UCSD-AML1 (cell line): ENCODE data around the gene FTCD.

Experiments used
- DNase-seq: peaks from one replicate; lab custom pipeline; 2025; ENCODE audit not compliant: unreplicated experiment; lab: John Stamatoyannopoulos, UW

The FTCD gene

GRCh38 chr21:46093668-46094400 lies 61.5 kb downstream of the FTCD start:
- DNase-seq, result no peak

DNA sequence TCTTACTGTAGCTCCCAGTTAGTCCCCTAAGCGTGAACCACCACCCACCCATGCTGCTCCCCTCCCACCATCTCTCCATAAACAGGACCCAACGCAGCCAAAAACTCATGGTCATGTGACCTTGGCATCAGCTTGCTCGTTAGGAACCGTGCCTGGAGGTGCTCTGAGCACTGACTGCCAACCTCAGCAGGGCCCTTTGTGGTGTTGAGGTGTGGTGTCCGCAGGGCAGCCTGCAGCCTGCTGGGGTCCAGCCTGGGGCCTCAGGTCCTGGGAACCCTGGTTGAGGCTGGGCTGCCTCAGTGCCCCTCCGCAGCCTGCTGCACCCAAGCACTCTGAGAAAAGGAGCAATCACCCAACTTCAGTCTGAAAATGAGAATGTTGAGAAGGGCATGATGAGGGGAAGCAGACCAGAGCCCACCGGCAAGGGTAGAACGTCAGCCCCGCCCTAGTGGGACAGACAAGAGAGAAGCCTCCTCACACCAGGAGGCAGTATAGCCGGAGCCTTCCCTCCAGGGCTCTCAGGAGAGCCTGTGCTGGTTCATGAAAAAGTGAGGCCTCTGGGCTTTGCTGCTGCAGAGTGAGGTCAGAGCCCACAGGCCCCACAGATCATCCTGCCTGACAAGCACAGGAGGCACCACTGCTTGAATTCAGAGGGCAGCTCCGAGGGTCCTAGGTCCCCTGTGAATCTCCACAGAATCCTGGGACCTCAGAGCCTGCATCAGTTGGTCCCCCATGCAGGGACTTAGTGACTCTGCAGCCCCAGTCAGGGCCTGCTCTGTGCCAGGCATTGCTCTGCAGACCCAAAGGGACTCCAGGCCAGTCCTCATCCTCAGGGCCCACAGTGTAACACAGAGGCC lies 62.3 kb downstream of the FTCD start:
- no peak for DNase-seq

GRCh38 chr21:46092026-46092764 lies 63.2 kb downstream of the FTCD start:
- DNase-seq, result no peak

DNA sequence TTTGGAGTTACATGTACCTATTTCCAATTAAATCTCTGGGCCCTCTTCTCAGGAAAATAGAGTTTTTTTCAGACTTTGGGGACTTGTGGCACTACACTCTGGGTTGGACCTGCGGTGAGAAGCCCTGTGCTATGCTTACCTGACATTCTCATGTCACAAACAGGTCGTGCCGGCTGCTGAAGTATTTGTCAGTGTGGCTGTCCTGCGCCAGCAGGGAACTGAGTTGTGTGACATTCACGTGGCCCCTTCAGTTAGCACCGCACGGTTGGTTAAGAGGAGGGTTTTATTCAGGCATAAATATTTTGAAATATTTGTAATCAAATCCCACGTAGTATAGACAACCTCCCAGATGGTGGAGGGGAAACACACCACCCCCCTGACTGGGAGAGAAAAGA lies 63.8 kb downstream of the FTCD start:
- DNase-seq, result no peak

DNA sequence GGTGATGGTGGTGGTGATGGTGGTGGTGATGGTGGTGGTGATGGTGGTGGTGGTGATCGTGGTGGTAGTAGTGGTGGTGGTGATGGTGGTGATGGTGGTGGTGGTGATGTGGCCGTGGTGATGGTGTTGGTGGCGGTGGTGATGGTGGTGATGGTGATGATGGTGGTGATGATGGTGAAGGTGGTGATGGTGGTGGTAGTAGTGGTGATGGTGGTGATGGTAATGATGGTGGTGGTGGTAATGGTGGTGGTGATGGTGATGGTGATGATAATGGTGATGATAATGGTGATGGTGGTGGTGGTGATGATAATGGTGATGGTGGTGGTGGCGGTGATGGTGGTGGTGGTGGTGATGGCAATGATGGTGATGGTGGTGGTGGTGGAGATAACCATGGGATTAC lies 64.3 kb downstream of the FTCD start:
- no peak for DNase-seq

GRCh38 chr21:46089285-46089684 lies 66.1 kb downstream of the FTCD start:
- DNase-seq, result no peak

DNA sequence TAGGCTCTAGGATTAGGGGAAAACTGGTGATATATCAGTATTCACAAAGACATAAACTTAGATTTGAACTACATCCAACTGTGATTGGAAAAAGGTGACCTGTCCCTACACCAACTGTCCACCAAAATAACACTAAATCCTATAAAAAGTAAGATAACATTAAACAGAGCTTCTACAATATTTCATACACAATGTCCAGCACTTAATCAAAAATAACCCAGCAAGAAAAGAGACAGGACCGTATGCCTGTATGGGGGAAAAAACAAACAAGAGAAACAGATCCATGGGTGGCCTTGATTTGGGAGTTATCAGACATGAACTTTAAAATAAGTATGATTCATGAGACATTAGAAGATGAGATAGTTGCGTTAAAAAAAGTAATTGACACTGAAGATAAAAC lies 67.2 kb downstream of the FTCD start:
- DNase-seq, result no peak

GRCh38 chr21:46087641-46088040 lies 67.7 kb downstream of the FTCD start:
- DNase-seq, result no peak
